WI38 (cell line): ENCODE measurements around the gene RAB4B.
A peak's percentile ranks its signal among the peaks of the same experiment; 100 is the strongest.

Experiments used
- H3K4me3 ChIP-seq: 2 replicates; pipeline ENCODE4 v1.5.1; 2011; ENCODE audit warnings: low read depth, mild to moderate bottlenecking, control low read depth, low read length
- CTCF ChIP-seq: IDR thresholded peaks from 2 replicates; pipeline ENCODE4 v1.5.1; 2012; ENCODE audit warnings: low read depth, mild to moderate bottlenecking, control low read depth, low read length

RAB4B gene

DNA sequence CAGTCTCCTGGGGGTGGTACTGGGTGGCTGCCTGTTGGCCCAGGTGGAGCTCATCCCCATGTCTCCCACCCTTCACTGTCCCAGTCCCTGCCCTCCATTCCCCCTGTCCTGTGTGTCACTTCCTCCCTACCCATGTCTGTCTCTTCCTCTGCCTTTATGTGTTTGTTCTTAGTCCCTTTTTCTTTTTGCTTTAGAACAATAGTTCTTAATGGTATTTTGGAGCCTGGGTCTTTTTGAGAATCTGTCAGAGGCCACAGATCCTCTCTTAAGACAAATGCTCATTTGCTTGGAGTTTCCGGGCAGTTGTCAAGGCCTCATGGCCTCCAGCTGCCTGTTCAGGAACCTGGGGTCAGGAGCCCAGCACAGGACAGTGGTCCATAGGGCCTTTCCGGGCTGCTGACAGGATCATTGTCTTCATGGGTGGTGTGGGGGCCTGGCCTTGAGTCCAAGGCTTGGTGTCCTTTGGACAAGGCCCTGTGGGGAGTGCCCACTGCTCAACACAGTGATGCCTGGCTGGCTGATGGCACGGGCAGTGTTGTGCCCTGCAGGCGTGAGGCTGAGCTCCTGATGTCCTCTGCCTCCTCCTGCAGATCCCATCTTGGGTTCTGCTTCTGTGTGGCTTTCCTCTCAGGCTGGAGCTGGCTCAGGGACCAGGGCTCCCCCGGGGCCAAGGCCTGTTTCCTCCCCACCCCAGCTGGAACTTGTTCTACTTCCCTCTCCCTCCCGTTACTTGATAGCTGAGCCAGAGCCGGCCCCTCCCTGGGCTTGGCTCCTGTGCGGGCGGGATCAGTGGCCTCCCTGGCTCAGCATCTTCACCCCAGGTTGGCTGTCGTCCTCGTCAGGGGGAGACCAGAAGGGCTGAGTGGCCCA lies 24.5 kb downstream of the RAB4B start:
- H3K4me3 ChIP-seq, result peak overlapping the region; percentile 1; the same call in 1 of the 2 replicates
- no peak for TF ChIP-seq CTCF

- TF ChIP-seq CTCF, result no peak
- H3K4me3 ChIP-seq, result no peak overlapping the region
These were observed 25.3 kb downstream of the RAB4B start for GRCh38 chr19:40803170-40803856.

DNA sequence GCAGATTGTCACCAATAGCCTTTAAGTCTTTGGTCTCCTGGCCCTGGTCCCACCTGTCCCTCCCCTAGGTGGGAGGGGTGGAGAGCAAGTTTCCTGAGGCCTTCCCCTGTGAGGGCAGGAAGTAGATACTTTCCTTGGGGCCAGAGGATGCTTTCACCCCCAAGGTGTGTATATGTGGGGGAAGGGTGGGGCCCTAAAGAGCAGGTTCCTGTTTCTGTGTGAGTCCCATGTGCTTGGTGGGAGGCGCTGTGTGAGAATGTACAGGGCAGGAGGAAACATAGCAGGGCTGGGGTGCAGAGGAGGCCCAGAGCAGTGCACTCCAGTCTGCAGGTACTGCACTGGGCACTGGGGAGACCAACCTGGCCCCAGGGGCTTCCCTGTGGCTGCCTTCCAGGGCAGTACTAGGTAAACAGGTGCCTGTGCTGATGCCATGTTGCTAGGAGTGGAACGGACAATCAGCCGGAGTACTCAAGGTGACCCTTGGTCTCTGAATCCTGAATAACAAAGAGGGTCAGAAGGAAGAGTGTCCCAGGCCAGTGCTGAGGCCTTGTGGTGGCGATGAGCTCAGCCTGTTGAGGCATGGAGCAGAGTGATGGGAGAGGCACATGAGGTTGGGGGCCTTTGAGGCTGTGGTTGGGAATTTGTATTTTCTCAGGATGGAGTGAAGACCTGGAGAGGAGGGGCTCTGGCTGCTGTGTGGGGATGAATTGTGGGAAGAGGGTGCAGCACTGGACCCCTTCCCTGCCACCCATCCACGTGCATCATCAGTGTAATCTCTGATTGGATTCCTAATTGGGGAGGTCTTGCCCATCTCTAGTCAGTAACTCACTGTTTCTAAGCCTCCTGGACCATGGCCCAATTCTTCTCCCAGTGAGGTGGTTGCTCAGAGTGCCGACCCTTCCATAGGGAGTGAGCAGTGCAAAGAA lies 26.1 kb downstream of the RAB4B start:
- no peak overlapping the region for H3K4me3 ChIP-seq
- no peak for TF ChIP-seq CTCF

DNA sequence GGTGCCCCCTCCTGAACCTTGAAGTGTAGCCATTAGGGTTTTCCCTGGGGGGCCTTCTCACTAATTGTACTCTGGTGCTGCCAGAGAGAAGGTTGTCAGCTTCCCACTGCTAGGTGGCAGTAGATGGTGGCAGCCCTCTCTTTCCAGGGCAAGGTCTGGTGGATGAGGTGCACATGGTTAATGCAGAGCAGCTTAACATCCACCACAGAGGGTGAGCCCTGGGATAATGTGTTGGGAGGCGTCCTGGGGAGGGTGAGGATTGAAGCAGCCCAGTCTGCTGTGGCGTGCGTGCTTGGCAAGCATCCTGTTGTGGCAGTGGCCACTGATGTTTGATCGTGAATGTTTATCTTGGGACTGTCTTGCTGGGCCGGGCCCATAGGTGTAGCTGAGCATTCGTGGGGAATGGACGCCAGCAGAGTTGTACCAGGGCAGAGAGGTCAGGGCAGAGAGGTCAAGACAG lies 26.8 kb downstream of the RAB4B start:
- peak; percentile 18; the same call in 1 of the 2 replicates for TF ChIP-seq CTCF
- no peak overlapping the region for H3K4me3 ChIP-seq

- TF ChIP-seq CTCF, result no peak
These were observed 27.3 kb downstream of the RAB4B start for GRCh38 chr19:40805258-40805868.

GRCh38 chr19:40806423-40807146 lies 28.5 kb downstream of the RAB4B start:
- peak; percentile 92 for TF ChIP-seq CTCF
- H3K4me3 ChIP-seq, result no peak overlapping the region

More at GRCh38 chr19:40805258-40805868, 27.3 kb downstream of the RAB4B start:
- H3K4me3 ChIP-seq, result no peak overlapping the region
